Adrenal gland (tissue), 5 donors: ENCODE results near the gene PHF12.

Experiments
- CTCF ChIP-seq, 6 experiments: fragments of 450-650 bp in 4 of 6; fragments of 200-600 bp in 2 of 6; sonication (generic) in 1 of 6; IDR thresholded peaks; 1 replicate in 5 of 6; 2 replicates in 1 of 6; pipeline versions ENCODE4 v1.5.1 to v1.8.0; 2016 to 2021; ENCODE audit warnings: antibody characterized with exemption in 6 of 6, mild to moderate bottlenecking in 2 of 6, moderate library complexity in 1 of 6
- POLR2A ChIP-seq, 2 donors: fragments of 450-650 bp; IDR thresholded peaks; one replicate each; pipeline ENCODE4 v1.6.1; 2017; ENCODE audit warnings: antibody characterized with exemption in 2 of 2, mild to moderate bottlenecking in 2 of 2, moderate library complexity in 1 of 2
- donor health status: DM: no; HTN: no; CAD: no.

- peak; percentile 70 to 87 for TF ChIP-seq POLR2A (IDR thresholded peaks at IDR 0.05)
- TF ChIP-seq CTCF (IDR thresholded peaks at IDR 0.05) = no peak
Measured at GRCh38 chr17:28951991-28952975, 965 bp upstream of the PHF12 start.
